HG03342 (cell line): Measurements from ENCODE around the gene CRACR2B.

Experiments used
- ATAC-seq: cut with Tn5 transposase; IDR thresholded peaks from one replicate; pipeline ENCODE4 v1.9.1; 2021; ENCODE audit warnings: mild to moderate bottlenecking, moderate library complexity; ENCODE audit not compliant: unreplicated experiment

CRACR2B gene

GRCh38 chr11:810040-810567 lies 17.6 kb upstream of the CRACR2B start:
- ATAC-seq: no peak

- ATAC-seq: no peak
These were observed 16.1 kb upstream of the CRACR2B start for GRCh38 chr11:811446-812245.

- ATAC-seq: no peak
These were observed 15.3 kb upstream of the CRACR2B start for GRCh38 chr11:812390-812789.

- ATAC-seq: no peak
These were observed 14.7 kb upstream of the CRACR2B start for GRCh38 chr11:813072-813455.

- no peak for ATAC-seq
These were observed 14.1 kb upstream of the CRACR2B start for GRCh38 chr11:813456-814096.

GRCh38 chr11:815675-816432 lies 11.9 kb upstream of the CRACR2B start:
- no peak for ATAC-seq

GRCh38 chr11:816433-816779 lies 11.3 kb upstream of the CRACR2B start:
- no peak for ATAC-seq

- no peak for ATAC-seq
These were observed 9.2 kb upstream of the CRACR2B start, which contains the start of gene PNPLA2 for GRCh38 chr11:818396-819128. PNPLA2 (plus strand) TSS chr11:818914; CDS start chr11:819719, 805 bp downstream.

GRCh38 chr11:819129-819931 lies 8.4 kb upstream of the CRACR2B start:
- peak; percentile 59 for ATAC-seq

GRCh38 chr11:819943-820649 lies 7.6 kb upstream of the CRACR2B start:
- peak; percentile 53 for ATAC-seq

GRCh38 chr11:820655-821511 lies 6.8 kb upstream of the CRACR2B start:
- no peak for ATAC-seq

GRCh38 chr11:821512-822371 lies 6.0 kb upstream of the CRACR2B start:
- no peak for ATAC-seq

GRCh38 chr11:823441-824291 lies 4.1 kb upstream of the CRACR2B start:
- no peak for ATAC-seq

GRCh38 chr11:824292-824880 lies 3.3 kb upstream of the CRACR2B start:
- ATAC-seq: no peak

- ATAC-seq: no peak
These were observed 2.8 kb upstream of the CRACR2B start for GRCh38 chr11:824942-825341.
